Measurements from ENCODE around the gene ZNF574. TPM values are rescaled to one million over a fixed set of nuclear protein-coding genes. Genes with fewer than 3 reads are reported as not detected.
"Not testable (repeated sequence)": the region's sequence is repeated elsewhere in the genome, so short reads cannot be mapped to it uniquely, and the experiment has no call there.

The ZNF574 gene
- total RNA-seq, 2 donors from 2014 or later = 11.5 to 12.2 TPM

GRCh38 chr19:42091300-42091699 lies 15.3 kb downstream of the ZNF574 start:
- Mint-ChIP-seq H3K36me3 (ENCODE audit: insufficient read depth in 2 of 2) (peaks cover 0 to 15% of the 10 kb centered on the region in 2 donors), H3K4me3 (no peak overlapping the region), H3K27me3 (ENCODE audit: low read depth) (no peaks in the 10 kb centered on the region), H3K9me3 (no peaks in the 10 kb centered on the region), H3K27ac (peak overlapping the region; percentile 82), H3K4me1 (ENCODE audit: low read depth) (peaks cover 33% of the 10 kb centered on the region)
- DNase-seq = no peak
- no peak for ATAC-seq (replicated peaks in 1 of 2)

GRCh38 chr19:42091742-42092141 lies 15.8 kb downstream of the ZNF574 start:
- no peak for ATAC-seq (replicated peaks in 1 of 2)
- Mint-ChIP-seq H3K36me3 (ENCODE audit: insufficient read depth in 2 of 2) (peaks cover 3 to 18% of the 10 kb centered on the region in 2 donors), H3K27ac (no peak overlapping the region), H3K27me3 (ENCODE audit: low read depth) (no peaks in the 10 kb centered on the region), H3K4me3 (no peak overlapping the region), H3K4me1 (ENCODE audit: low read depth) (peaks cover 33% of the 10 kb centered on the region), H3K9me3 (no peaks in the 10 kb centered on the region)
- no peak for DNase-seq

- Mint-ChIP-seq H3K4me1 (ENCODE audit: low read depth) (peaks cover 33% of the 10 kb centered on the region), H3K9me3 (no peaks in the 10 kb centered on the region), H3K27me3 (ENCODE audit: low read depth) (no peaks in the 10 kb centered on the region), H3K4me3 (no peak overlapping the region), H3K27ac (no peak overlapping the region), H3K36me3 (ENCODE audit: insufficient read depth in 2 of 2) (peaks cover 3 to 20% of the 10 kb centered on the region in 2 donors)
- DNase-seq (peak; percentile 52 to 59), ATAC-seq (replicated peaks in 1 of 2) (peak; percentile 71)
Measured at GRCh38 chr19:42092350-42092749, 16.4 kb downstream of the ZNF574 start.

- Mint-ChIP-seq H3K36me3 (ENCODE audit: insufficient read depth in 2 of 2) (peaks cover 3 to 20% of the 10 kb centered on the region in 2 donors), H3K27me3 (ENCODE audit: low read depth) (no peaks in the 10 kb centered on the region), H3K9me3 (no peaks in the 10 kb centered on the region), H3K27ac (no peak overlapping the region), H3K4me1 (ENCODE audit: low read depth) (peaks cover 30% of the 10 kb centered on the region), H3K4me3 (no peak overlapping the region)
- DNase-seq (no peak), ATAC-seq (replicated peaks in 1 of 2) (no peak)
Measured at GRCh38 chr19:42093505-42093904, 17.5 kb downstream of the ZNF574 start.

- Mint-ChIP-seq H3K36me3 (ENCODE audit: insufficient read depth in 2 of 2) (peaks cover 3 to 21% of the 10 kb centered on the region in 2 donors), H3K4me3 (no peak overlapping the region), H3K9me3 (no peaks in the 10 kb centered on the region), H3K4me1 (ENCODE audit: low read depth) (peaks cover 25% of the 10 kb centered on the region), H3K27me3 (ENCODE audit: low read depth) (no peaks in the 10 kb centered on the region), H3K27ac (no peak overlapping the region)
- DNase-seq (no peak), ATAC-seq (replicated peaks in 1 of 2) (no peak)
Measured at GRCh38 chr19:42093926-42094325, 18.0 kb downstream of the ZNF574 start.

- Mint-ChIP-seq H3K36me3 (ENCODE audit: insufficient read depth in 2 of 2) (peaks cover 3 to 25% of the 10 kb centered on the region in 2 donors), H3K4me3 (no peak overlapping the region), H3K27me3 (ENCODE audit: low read depth) (no peaks in the 10 kb centered on the region), H3K4me1 (ENCODE audit: low read depth) (peaks cover 12% of the 10 kb centered on the region), H3K27ac (no peak overlapping the region), H3K9me3 (no peaks in the 10 kb centered on the region)
- DNase-seq = no peak
- ATAC-seq (replicated peaks in 1 of 2) = no peak
Measured at GRCh38 chr19:42095142-42095813, 19.3 kb downstream of the ZNF574 start.

GRCh38 chr19:42095814-42096230 lies 19.9 kb downstream of the ZNF574 start:
- Mint-ChIP-seq H3K4me3 (no peak overlapping the region), H3K4me1 (ENCODE audit: low read depth) (peaks cover 8% of the 10 kb centered on the region), H3K36me3 (ENCODE audit: insufficient read depth in 2 of 2) (peaks cover 3 to 21% of the 10 kb centered on the region in 2 donors), H3K27me3 (ENCODE audit: low read depth) (no peaks in the 10 kb centered on the region), H3K9me3 (no peaks in the 10 kb centered on the region), H3K27ac (no peak overlapping the region)
- no peak for ATAC-seq (replicated peaks in 1 of 2)
- DNase-seq = no peak

- H3K9me3 Mint-ChIP-seq = no peaks in the 10 kb centered on the region
- no peak for DNase-seq
- H3K36me3 Mint-ChIP-seq (ENCODE audit: insufficient read depth in 2 of 2) = peaks cover 3 to 19% of the 10 kb centered on the region in 2 donors
- H3K4me3 Mint-ChIP-seq = no peak overlapping the region
- H3K27ac Mint-ChIP-seq = no peak overlapping the region
- no peak for ATAC-seq (replicated peaks in 1 of 2)
- no peaks in the 10 kb centered on the region for H3K27me3 Mint-ChIP-seq (ENCODE audit: low read depth)
- H3K4me1 Mint-ChIP-seq (ENCODE audit: low read depth) = peaks cover 5% of the 10 kb centered on the region
Measured at GRCh38 chr19:42096255-42096837, 20.4 kb downstream of the ZNF574 start.

- H3K4me3 Mint-ChIP-seq = no peak overlapping the region
- H3K27ac Mint-ChIP-seq = no peak overlapping the region
- DNase-seq = no peak
- no peak for ATAC-seq (replicated peaks in 1 of 2)
- no peaks in the 10 kb centered on the region for H3K9me3 Mint-ChIP-seq
- H3K27me3 Mint-ChIP-seq (ENCODE audit: low read depth) = no peaks in the 10 kb centered on the region
- H3K4me1 Mint-ChIP-seq (ENCODE audit: low read depth) = peaks cover 1% of the 10 kb centered on the region
- H3K36me3 Mint-ChIP-seq (ENCODE audit: insufficient read depth in 2 of 2) = peaks cover 3 to 17% of the 10 kb centered on the region in 2 donors
Measured at GRCh38 chr19:42097461-42097860, 21.5 kb downstream of the ZNF574 start.

GRCh38 chr19:42098781-42099180 lies 22.8 kb downstream of the ZNF574 start:
- DNase-seq (no peak), ATAC-seq (replicated peaks in 1 of 2) (no peak)
- Mint-ChIP-seq H3K4me3 (no peak overlapping the region), H3K36me3 (ENCODE audit: insufficient read depth in 2 of 2) (peaks cover 3 to 15% of the 10 kb centered on the region in 2 donors), H3K27me3 (ENCODE audit: low read depth) (no peaks in the 10 kb centered on the region), H3K9me3 (no peaks in the 10 kb centered on the region), H3K4me1 (ENCODE audit: low read depth) (no peaks in the 10 kb centered on the region), H3K27ac (no peak overlapping the region)

GRCh38 chr19:42099336-42099925 lies 23.5 kb downstream of the ZNF574 start:
- H3K4me1 Mint-ChIP-seq (ENCODE audit: low read depth) = no peaks in the 10 kb centered on the region
- H3K27me3 Mint-ChIP-seq (ENCODE audit: low read depth) = no peaks in the 10 kb centered on the region
- peaks cover 4 to 13% of the 10 kb centered on the region in 2 donors for H3K36me3 Mint-ChIP-seq (ENCODE audit: insufficient read depth in 2 of 2)
- no peak for ATAC-seq (replicated peaks in 1 of 2)
- no peak for DNase-seq
- H3K9me3 Mint-ChIP-seq = no peaks in the 10 kb centered on the region
- no peak overlapping the region for H3K27ac Mint-ChIP-seq
- no peak overlapping the region for H3K4me3 Mint-ChIP-seq

- peaks cover 6 to 12% of the 10 kb centered on the region in 2 donors for H3K36me3 Mint-ChIP-seq (ENCODE audit: insufficient read depth in 2 of 2)
- not testable (repeated sequence) for H3K9me3 Mint-ChIP-seq; ATAC-seq (replicated peaks in 1 of 2); H3K4me1 Mint-ChIP-seq (ENCODE audit: low read depth); H3K4me3 Mint-ChIP-seq; H3K27me3 Mint-ChIP-seq (ENCODE audit: low read depth); DNase-seq; H3K27ac Mint-ChIP-seq
Measured at GRCh38 chr19:42100241-42100640, 24.3 kb downstream of the ZNF574 start.

- no peaks in the 10 kb centered on the region for H3K9me3 Mint-ChIP-seq
- no peak overlapping the region for H3K4me3 Mint-ChIP-seq
- H3K27ac Mint-ChIP-seq = no peak overlapping the region
- H3K36me3 Mint-ChIP-seq (ENCODE audit: insufficient read depth in 2 of 2) = peaks cover 5 to 8% of the 10 kb centered on the region in 2 donors
- peaks cover 17% of the 10 kb centered on the region for H3K4me1 Mint-ChIP-seq (ENCODE audit: low read depth)
- DNase-seq = no peak
- H3K27me3 Mint-ChIP-seq (ENCODE audit: low read depth) = no peaks in the 10 kb centered on the region
- no peak for ATAC-seq (replicated peaks in 1 of 2)
Measured at GRCh38 chr19:42102877-42103276, 26.9 kb downstream of the ZNF574 start.

All from activated T-cell treated with anti-CD3 and anti-CD28 coated beads, Interleukin-2, amount 50 U/mL, for 72 hours (primary cell).